D341Med (cell line): ENCODE data around the gene COBL.

Source experiments
- DNase-seq: peaks from one replicate; pipeline ENCODE4 v3.0.0; 2012; ENCODE audit warnings: low spot score

COBL gene

DNA sequence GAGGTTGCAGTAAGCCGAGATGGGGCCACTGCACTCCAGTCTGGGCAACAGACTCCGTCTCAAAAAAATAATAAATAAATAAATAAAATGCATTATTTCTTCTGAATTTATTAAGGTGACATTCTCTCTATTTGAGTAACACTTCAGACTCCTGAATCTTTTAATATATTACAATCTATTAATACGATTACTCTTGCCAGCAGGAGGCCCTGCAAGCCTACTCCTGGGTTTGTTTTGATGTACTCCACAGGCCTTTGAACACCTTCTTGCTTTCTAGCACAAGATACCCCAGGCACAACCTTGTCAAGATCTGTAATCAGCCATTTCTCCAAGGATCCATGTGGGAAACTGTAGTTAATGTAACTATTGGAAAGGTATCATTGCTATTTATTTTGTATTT lies 63.5 kb downstream of the COBL start:
- peak; percentile 60 for DNase-seq

DNA sequence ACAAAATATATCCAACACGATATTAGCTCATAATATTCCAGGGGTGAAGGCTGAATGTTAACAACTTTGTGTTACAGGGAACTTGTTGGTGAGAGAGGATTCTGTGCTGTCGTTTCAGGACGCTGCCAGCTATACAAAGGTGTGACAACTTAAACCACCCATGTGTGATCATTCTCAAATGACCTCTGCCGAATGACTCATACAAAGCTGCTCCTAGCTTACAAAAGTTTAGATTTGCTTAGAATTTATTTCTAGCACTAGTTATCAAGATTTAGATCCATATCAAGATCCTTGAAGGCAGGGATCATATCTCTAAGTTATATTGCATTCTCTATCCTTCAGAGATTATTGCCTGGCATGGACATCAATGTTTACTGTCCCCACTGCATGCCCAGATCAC lies 65.3 kb downstream of the COBL start:
- DNase-seq: no peak

DNA sequence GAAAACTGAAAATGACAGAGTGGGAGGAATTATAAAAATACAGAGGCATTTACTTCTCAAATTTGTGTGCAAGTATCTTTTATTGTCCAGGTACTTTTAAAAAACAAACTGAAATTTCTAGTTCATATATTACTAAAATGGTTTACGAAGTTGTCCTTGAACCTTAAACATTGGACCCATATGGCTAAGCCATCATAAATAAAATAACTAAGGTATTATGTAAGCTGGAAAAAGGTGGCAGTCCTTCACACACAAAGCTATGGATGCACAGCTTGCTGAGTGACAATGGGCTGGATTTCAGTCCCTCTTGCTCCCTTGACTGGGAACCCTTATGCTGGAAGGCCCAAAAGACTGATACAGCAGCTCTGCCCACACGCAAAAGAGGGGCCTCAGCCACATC lies 66.1 kb downstream of the COBL start:
- DNase-seq: no peak

DNA sequence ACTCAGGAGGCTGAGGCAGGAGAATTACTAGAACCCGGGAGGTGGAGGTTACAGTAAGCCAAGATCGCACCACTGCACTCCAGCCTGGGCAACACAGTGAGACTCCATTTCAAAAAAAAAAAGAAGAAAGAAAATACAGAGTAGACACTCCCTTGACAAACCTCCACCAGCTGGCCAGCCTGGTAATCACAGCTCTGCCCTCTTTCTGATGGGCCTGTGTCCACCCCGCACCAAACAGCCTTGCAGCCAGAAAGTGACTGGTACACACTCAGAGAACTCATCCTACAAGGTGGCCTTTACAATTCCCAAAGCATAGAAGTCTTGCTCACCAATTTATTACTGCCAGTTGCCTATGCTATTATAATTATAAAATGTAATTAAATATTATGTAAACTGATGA lies 66.6 kb downstream of the COBL start:
- DNase-seq: no peak

DNA sequence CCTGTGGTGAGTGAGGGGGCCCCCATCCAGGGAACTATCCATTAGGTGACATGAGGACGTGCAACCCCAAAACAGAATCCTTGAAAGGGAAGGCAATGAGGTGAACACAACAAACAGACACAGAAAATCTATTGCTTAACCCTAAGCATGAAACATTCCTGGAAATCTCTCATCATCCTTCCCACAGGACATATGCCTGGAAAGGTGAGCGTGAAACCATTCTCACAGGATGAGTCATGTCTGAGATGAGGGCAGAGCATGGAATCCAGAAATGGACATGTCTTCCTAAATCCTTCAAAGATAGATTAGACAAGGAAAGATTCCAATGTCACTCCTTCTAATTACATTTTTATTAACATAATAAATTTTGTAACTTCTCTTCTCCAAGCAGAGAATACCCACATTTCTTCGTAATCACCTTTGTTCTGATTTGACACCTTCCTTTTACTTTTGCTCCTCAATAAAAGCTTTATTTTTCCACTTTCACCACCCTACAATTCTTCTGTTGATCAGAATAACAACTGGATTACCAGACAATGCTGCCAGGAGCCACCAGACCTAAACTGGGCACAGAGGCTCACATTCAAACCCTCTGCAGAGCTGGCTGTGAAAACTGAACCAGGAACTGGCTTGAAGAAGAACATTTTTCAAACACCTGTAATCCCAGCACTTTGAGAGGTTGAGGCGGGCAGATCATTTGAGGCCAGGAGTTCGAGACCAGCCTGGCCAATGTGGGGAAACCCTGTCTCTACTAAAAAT lies 67.2 kb downstream of the COBL start:
- DNase-seq: no peak

DNA sequence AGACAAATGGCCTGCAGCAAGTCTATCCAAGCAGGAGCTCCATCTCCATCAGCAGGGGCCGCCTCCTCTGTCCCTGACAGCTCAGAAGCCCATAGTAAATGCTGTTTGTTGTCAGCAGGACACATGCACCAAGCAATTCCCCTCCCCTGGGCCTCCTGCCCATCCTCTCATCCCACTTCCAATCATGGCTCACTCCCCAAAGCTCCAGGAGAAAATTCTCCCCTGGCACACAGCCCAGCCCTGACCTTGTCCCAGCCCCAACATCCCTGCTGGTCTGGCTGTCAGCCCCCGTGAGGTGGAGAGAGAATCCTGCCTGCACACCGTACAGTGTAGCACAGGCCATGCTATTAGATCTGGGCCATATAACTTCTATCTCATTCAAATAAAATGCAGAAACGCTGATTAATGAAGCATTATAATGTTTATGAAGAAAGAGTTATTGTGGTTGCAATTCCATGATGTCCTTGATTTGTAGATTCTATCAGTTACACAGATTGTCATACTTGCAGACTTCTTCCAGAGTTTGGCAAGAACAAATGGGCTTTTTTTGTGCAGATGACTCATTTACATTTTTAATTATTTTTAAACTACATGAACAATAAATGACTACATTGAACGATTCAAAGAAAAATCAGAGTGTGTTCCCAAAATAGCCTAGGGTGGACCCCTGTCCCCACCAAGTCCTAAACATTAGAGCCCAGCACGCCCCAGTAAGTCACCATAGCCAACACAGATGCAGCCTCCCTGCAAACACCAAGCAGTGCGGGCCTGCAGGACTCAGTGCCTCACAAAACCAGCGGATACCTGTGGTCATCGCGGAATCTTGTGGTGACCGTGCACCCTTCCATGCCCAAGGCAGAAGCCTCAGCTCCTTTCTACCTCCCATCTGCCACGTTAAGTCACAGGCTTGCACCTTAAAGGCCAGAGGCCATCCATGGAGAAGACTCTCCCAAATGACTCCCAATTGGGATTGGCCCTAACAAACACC lies 70.1 kb downstream of the COBL start:
- peak; percentile 54 for DNase-seq

DNA sequence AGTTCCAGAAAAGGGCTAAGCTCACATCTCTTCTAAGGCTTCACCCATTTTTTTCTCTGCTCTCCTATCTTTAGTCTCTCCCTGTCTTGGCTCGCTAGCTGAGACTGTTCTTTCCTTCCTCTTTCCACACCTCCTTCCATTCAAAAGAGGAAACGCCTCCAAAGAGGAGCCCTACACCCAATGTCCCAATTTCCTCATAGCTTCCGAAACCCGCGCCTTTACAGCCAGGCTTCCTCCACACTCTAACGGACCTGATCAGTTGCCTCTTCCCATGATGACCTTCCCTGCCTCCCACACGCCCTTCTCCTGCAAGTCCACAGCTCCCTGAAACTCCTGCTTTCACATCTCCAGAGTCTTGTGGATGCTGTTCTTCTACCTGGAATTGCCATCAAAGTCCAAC lies 71.7 kb downstream of the COBL start:
- DNase-seq: no peak

DNA sequence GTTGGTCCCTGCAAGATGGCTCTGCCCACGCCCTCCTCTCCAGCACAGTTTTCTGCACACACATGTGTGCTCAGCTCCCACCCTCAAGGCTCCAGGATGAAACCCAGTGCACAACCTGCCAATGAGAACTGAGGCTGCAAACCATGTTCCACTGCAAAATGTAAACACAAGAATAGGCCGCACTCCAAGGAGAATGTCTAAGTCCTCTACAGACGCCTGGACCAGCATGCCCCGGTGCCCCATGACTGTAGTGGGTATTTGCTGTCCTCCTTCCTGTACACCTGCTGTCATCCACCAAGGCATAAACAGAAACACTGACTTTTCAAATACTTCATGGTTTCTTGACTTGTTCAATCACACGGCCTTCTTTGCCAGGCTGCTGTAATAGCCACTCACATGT lies 72.6 kb downstream of the COBL start:
- DNase-seq: no peak

DNA sequence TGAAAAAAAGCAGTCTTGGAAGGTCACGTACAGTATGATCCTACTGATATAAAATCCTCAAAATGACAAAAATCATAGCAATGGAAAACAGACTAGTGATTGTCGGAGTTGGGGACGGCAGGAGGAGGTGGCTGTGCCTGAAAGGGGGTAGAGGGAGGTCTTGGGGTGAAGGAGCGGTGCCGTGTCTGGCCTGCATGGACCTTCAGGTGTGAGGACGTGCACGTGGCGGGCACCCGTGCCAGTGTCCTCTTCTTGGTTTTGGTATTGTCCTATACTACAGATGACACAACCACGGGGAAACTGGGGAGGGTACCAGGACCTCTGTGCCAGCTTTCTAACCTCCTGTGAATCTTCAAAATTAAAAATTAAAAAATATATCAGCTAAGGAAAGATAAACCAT lies 73.0 kb downstream of the COBL start:
- no peak for DNase-seq

DNA sequence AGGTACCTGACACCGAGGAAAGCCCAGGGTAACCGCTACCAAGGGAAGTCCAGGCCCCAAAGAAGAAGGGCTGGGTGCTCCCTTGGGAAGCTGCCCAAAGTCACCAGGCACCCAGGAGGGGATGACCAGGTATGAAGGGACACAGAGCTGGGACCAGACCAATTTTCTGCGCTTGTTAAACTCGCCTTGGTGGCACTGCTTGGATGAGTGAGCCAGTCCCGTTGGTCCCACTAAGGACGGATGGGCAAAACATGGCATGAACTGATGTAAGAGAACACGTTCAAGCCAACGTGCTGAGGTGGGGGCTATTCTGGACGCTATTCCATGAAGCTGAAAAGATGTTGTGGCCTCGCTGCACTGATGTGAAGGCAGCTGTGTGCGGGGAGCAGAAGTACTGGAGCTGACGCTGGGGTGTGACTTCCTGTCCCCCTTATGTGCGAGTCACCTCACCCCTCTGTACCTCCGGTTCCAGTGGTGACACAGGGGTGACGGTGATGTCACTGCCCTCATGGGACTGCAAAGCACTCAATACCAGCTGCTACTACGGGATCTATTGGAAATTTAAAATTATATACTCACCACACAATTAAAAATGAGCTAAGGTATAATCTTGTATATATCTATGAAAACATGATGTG lies 73.6 kb downstream of the COBL start:
- no peak for DNase-seq

DNA sequence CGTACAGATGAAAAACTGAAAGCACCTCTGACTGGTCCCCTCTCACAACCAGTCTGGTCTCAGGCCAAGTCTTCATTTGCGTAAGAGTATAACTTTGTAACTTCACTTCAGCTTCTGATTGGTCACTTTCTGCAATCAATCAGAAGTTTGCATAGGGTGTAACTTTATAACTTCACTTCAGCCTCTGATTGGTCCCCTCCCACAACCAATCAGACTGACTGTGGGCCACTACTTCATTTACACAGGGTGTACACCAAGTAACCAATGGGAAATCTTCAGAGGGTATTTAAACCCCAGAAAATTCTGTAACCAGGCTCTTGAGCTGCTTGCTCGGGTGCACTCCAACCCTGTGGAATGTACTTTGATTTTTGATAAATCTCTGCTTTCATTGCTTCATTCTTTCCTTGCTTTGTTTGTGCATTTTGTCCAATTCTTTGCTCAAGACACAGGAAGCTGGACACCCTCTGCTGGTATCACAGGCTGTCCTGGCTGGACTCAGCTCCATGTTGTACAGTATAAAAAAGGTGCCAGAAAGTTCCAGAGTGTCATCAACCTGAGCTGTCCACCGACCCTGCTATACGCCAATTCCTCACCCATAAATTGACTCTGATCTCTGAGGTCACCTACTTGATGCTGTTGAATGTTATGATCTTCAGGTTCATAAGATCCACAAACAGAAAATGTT lies 74.5 kb downstream of the COBL start:
- no peak for DNase-seq

DNA sequence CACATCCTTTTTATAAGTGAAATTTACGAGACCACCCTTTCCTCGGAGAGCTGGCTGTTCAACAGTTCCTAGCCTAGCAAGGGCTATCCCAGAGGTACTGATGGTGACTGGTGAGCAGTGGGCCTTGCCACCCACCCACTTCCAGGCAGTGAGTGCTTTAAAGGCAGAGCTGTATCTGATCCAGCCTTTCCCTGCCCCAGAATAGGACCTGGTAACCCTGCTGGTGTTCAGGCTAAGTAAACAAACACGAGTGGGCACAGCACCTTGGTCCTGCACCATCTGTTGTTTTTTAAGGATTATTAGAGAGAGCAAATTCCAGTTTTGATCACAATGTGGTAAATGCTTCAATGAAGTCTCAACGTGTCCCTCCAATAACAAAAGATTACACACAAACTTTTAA lies 75.7 kb downstream of the COBL start:
- DNase-seq: no peak

DNA sequence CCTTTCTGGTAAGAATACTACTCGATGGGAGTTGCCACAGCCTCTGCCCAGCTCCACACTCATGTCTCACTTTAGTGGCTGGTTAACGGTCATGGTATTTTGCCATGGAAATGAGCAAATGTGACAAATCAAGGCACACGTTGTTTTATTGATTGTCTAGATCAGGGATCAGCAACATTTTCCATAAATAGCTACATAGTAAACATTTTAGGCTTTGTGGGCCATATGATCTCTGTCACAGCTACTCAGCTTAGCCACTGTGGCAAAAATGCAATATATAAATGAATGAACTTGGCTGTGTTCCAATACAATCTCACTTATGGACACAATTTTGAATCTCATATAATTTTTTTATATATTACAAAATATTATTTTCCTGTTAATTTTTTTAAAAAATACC lies 76.9 kb downstream of the COBL start:
- no peak for DNase-seq

DNA sequence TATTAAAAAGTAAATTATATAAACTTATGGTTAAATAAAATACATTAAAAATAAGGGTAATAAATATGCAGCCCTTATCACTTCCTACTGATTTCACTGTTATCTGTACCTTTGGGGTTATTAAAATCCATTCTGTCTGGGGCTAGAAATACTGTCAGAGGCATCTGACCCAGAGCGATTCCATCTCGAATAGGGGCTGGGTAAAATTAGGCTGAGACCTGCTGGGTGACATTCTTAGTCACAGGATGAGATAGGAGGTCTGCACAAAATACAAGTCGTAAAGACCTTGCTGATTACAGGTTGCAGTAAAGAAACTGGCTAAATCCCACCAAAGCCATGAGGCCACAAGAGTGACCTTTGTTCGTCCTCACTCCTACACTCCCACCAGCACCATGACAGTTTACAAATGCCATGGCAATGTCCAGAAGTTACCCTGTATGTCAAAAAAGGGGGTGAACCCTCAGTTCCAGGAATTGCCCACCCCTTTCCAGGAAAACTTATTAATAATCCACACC lies 77.6 kb downstream of the COBL start:
- DNase-seq: no peak

DNA sequence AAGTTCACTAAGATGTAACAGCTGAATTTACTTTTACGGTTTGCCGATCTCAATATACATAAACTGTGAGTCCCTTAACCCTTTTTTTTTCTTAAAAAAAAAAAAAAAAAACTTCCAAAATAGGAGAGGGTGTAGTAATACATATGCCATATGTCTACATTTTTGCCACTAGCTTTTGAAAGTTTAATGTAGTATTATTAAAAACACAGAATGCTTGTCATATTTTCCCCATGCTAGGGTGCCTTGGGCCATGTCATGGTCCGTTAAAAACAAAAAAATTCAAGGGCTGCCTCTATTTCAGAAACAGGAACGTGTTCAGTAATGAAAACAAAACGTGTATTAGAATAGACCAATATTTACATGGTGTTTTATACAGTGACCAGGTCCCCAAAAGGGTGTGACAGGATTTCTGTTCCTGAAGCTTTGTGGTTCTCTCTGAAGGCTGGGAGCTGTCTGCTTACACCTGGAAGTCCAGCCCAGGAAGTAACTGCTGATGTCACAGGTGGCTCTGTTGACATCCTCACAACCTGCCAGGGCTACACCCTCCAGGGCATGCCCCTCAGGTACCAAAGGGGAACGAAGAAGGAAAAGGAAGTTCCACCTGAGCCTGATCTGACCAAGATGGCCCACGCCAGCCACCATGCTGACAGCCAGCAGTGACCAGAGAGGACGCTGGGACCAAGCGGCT lies 79.0 kb downstream of the COBL start:
- DNase-seq: no peak

DNA sequence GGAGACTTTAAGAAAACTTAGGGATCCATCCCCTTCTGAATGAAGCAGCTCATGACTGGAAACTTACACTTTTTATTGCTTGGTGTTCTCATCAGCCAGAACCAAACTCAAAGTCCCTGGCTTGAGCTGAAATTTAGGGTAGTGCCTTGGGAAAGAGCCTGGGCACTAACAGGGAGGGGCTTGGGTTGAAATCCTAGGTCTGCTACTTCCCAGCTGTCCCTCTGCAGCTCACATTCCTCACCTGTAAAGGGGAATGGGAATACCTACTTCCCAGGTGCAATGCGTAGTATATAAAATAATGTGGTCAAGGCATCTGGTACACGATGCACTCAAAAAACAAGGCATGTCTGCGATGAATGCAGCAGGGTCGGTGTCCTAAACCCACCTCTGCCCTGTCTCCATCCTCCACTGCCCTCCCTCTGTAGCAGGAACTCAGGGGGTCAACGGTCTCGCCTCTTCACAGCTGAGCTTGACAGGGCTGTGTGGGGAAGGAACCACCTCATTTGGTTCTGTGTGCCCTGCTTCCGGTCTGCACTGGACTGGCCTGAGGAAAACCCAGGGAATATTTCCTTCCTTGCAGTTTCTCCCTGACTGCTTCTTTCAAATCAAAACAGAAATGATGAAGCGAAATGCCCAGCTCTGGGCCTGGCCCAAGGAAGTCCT lies 80.0 kb downstream of the COBL start:
- no peak for DNase-seq

DNA sequence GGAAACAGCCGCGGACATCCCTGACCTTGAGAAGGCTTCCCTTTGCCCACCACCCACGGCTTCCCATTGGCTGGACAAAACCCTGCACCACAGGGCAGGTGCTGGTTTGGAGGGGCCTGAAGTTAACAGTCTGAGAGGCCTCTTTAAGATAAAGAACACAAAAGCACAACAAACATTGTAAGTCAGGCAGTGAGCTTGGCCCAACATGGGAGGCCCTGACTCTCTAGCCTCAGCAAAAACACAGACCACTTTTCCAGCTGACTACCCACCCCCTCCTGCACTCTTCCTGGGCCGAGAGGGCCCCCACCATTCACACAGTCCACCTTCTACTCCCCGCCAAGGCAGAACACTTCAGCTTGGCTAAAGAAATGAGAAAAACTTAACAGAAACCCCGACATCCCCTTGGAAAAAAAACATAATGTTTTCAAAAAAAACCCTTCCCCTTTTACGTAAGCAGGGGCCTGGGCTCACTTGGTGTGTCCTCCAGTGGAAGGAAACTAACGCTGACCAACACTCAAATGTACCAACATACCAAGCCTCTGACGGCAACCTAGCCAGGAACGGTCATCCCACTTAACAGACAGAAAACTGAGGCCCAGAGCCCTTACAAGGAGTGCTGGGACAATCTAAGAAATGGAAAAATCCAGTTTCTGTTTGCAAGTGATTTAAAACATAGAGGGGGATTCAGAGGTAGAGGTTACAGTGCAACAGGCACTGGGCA lies 80.9 kb downstream of the COBL start:
- DNase-seq: no peak

DNA sequence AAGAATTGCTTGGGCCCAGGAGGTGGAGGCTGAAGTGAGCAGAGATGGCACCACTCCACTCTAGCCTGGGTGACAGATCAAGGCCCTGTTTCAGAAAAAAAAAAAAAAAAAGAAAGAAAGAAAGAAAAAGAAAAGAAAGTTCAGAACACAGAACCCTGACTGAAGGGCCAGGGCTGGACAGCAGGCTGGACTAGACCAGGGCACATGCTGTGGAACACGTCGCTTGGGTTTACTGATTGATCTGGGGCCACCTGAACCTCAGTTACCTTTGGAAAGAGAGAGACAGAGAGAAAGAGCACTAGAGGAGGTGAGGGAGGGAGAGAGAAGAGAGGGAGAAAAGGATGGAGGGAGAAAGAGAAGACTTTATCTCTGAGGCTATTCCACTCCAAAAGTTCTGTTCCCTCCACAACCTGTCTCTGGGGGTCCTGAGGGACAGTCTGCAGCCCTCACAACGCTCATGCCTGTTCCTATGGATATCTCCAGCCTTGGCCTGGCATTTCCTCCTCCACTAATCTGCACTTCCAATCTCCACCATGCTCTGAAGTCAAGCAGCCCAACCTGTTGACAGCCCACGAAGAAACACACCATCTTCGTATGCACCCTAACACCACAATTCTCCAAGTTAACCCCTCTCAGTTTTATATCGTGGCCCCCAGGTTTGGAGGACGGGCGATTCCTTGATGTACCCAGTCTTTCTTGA lies 81.8 kb downstream of the COBL start:
- no peak for DNase-seq

DNA sequence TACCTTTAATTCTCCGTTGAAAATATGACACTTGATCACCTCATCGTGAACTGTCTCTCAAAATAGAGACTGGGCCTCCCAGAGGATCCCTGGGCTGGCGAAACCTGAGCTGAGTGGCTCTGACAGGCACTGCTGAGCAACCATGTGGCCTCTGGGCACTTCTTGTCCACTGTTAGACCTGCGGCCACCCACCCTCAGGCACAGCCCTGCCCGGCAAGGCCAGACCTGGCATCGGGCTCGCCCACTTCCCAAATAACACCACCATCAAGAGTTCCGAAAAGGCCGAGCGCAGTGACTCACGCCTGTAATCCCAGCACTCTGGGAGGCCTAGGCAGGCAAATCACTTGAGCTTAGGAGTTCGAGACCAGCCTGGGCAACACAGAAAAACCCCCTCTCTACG lies 82.5 kb downstream of the COBL start:
- no peak for DNase-seq

DNA sequence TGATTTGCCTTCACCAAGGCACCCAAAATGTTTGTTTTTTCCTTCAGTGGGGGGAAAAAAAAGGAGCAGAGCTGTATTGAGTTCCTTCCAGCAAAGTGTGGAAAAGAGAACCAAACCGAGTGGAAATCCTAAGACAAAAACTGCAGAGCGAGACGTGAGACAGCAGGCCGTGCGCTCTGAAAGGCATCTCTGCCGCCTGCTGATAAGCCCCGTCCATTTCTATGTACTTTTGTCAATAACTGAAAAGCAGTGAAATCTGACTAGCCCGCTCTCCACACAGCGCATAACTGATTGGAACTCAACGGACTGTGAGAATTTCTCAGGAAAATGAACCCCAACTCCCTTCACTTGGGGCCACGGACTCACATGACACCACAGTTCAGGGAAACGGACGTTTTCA lies 83.2 kb downstream of the COBL start:
- DNase-seq: no peak
